ENCODE measurements around the gene PXN.
"Not testable (repeated sequence)": the region's sequence is repeated elsewhere in the genome, so short reads cannot be mapped to it uniquely, and the experiment has no call there.

The PXN gene

GRCh38 chr12:120209851-120210250 lies 55.7 kb downstream of the PXN start:
- no peak for DNase-seq (ENCODE audit: low spot score)

- DNase-seq (ENCODE audit: low spot score), result no peak
Measured at GRCh38 chr12:120207227-120207626, 58.3 kb downstream of the PXN start.

- DNase-seq (ENCODE audit: low spot score), result not testable (repeated sequence)
Measured at GRCh38 chr12:120206781-120207180, 58.7 kb downstream of the PXN start.

GRCh38 chr12:120206228-120206627 lies 59.3 kb downstream of the PXN start:
- no peak for DNase-seq (ENCODE audit: low spot score)

- no peak for DNase-seq (ENCODE audit: low spot score)
Measured at GRCh38 chr12:120204171-120204570, 61.4 kb downstream of the PXN start.

GRCh38 chr12:120200364-120200800 lies 65.1 kb downstream of the PXN start:
- DNase-seq (ENCODE audit: low spot score), result no peak

DNA sequence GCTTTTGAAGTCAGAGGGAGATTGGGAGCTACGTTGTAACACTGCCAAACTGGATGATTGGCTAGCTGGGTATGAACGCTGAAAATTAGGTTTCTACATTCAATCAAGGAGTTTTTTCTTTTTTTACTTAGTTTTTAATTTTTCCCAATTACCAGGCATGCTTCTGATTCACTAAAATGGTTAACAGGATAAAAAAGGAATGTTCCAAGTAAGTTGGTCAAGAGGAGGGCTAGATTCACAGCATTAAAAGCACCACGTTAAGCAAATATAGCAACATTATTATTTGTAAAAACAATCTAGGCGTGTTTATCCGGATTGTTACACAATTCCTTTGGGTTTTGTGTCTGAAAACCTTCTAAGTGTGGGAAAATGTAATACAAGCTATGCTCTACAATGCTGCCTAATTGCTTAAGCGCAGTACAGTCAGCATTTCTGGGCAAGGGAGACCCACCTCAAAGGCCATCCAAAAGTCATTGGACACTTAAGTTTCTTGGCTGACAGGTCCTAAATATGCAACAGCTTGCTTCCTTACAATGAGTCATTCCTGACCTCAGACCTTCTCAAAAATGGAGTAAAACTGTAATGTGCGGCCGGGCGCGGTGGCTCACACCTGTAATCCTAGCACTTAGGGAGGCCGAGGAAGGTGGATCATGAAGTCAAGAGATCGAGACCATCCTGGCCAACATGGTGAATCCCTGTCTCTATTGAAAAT lies 65.8 kb downstream of the PXN start:
- peak; percentile 52 for DNase-seq (ENCODE audit: low spot score)

- DNase-seq (ENCODE audit: low spot score), result no peak
Measured at GRCh38 chr12:120199025-120199424, 66.5 kb downstream of the PXN start.

- no peak for DNase-seq (ENCODE audit: low spot score)
Measured at GRCh38 chr12:120197542-120197887, 68.0 kb downstream of the PXN start.

DNA sequence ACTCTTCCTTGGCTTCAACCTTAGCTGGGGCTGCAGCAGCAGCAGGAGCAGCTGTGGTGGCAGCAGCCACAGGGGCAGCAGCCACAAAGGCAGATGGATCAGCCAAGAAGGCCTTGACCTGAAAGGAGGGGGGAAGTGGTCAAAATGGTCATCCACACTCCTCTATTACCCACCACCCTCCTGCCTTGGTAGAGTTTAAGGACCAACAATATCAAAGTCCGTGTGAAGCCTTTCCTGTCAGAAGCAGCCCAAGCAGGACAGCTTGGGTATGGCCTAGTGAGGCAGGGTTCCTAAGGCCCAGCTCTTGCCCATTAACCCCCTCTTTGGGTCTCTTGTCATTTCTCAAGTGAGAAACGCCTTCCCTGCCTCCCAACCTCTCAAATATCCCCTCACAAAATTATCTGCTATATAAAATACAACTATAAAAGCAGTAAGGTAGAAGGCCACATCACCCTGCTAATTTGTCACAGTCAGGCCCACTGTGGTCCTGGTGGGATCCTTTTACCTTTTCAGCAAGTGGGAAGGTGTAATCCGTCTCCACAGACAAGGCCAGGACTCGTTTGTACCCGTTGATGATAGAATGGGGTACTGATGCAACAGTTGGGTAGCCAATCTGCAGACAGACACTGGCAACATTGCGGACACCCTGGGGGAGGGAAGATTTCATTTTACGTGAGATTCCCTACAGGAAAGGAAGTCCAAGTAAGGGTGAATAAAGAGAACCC lies 68.6 kb downstream of the PXN start:
- DNase-seq (ENCODE audit: low spot score), result peak; percentile 22

GRCh38 chr12:120196363-120196762 lies 69.2 kb downstream of the PXN start:
- no peak for DNase-seq (ENCODE audit: low spot score)

- peak; percentile 90 for DNase-seq (ENCODE audit: low spot score)
Measured at GRCh38 chr12:120194534-120195395, 70.8 kb downstream of the PXN start, which contains the start of gene GCN1. Gene GCN1 (minus strand): TSS chr12:120194715. CDS start chr12:120194697, 18 bp downstream.

DNA sequence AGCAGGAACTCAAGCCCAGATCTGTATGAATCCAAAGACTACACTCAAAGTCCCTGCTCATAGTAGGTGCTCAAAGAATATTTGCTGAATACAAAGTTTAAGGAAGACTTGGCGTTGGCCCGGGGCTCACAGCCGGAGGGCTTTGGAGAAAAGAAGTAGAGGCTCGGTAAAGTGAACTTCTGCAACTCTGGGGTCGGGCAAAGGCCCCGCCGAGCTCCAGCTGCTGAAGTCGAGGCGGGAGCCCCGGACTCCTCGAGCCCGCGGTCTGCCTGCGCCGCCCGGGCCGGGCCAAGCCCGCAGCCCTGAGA lies 71.3 kb downstream of the PXN start:
- DNase-seq (ENCODE audit: low spot score), result no peak

DNA sequence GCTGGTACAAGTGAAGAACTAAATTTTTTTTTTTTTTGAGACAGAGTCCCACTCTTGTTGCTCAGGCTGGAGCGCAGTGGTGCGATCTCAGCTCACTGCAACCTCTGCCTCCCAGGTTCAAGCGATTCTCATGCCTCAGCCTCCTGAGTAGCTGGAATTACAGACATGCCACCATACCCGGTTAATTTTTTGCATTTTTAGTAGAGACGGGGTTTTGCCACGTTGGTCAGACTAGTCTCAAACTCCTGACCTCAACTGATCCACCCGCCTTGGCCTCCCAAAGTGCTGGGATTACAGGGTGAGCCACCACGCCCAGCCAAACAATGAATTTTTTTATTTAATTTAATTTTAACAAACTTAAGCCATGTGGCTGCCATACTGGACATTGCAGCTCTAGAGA lies 72.2 kb downstream of the PXN start:
- DNase-seq (ENCODE audit: low spot score), result not testable (repeated sequence)

DNA sequence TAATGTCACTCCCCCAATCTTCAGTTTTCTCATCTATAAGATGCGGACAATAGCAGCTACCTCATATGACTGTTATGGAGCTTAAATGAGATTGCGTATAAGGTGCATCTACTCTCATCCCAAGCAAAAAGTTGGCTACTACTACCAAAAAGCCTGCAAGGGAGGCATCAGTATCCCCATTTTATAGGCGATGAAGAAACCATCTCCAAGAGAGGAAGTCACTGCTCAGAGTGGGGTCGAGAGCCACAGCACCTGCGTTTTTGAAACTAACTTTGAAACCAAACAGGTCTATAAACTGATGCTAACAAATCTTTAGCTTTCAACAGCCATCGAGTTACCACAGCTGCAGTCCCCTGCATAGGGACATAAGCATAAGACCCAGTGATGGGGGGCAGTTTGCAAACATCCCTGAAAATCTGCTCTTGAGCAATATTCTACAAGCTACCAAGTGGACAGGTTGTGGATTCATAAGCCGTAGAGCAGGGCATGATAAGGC lies 74.5 kb downstream of the PXN start:
- no peak for DNase-seq (ENCODE audit: low spot score)

GRCh38 chr12:120190386-120190785 lies 75.1 kb downstream of the PXN start:
- no peak for DNase-seq (ENCODE audit: low spot score)

- no peak for DNase-seq (ENCODE audit: low spot score)
Measured at GRCh38 chr12:120186654-120187053, 78.9 kb downstream of the PXN start.

DNA sequence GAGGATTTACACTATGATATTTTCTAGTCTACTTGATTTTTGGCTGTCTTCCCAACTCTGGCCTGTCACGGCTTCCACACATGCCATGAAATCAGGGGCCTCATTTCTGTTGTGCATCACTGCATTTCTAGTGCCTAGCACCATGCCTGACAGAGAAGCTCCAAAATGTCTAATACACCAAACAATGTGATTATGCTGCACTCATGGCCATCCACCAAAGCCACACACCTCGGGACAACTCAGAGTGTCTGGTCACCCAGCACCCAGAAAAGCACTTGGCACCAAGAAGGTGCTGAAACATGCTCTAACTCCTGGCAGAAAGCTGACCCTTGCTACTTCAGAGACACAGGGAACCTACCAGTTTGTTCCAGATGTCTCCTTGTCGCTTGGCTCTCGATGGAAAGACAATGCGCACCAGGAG lies 82.3 kb downstream of the PXN start:
- no peak for DNase-seq (ENCODE audit: low spot score)

GRCh38 chr12:120181991-120182631 lies 83.4 kb downstream of the PXN start:
- no peak for DNase-seq (ENCODE audit: low spot score)

DNA sequence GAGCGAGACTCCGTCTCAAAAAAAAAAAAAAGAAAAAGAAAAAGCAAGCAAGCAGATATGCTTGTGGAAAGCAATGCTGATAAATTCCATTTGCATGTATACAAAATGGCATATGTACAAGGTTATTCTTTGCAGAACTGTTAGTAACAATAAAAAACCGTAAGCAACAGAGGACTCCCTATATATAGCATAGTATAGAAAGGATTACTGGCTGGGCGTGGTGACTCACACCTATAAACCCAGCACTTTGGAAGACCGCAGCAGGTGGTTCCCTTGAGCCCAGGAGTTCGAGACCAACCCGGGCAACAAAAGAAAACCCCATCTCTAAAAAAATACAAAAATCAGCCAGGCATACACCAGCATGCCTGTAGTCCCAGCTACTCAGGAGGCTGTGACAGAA lies 84.6 kb downstream of the PXN start:
- no peak for DNase-seq (ENCODE audit: low spot score)

DNA sequence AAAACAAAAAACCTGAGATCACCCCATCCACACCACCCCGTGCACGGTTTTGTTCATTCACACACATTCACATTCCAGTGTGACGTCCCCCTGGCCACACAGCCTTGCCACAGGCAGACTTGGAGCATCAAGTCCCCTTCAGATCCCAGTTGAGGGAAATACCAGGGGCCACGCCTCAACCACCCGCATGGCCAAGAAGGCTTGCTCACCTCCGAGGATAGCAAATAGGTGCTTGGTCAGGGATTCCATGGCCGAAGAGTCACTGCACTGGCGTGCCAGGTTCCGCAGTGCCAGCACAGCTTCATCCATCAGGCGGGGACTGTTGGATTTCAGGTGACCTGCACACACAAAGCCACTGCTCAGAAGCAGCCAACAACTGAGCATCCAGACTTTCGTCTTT lies 90.0 kb downstream of the PXN start:
- DNase-seq (ENCODE audit: low spot score), result no peak

DNA sequence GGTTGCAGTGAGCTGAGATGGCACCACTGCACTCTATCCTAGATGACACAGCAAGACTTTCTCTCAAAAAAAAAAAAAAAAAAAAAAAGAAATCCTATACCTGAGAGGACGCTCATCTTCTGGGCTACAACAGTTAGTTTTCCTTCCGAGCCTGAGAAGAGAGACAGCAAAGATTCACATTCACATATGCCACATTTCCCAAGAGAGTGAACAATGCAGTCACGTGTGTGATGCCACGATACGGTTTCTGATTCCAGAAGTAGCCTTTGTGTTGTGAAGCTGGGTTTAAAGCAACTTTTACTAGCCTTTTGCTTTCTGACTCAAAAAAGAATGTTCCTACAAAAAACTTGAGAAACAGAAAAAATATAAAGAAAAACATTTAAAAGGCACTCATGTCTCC lies 90.5 kb downstream of the PXN start:
- no peak for DNase-seq (ENCODE audit: low spot score)
